Measurements from ENCODE around the gene RIMS4. TPM values are rescaled to one million over a fixed set of nuclear protein-coding genes. Genes with fewer than 3 reads are reported as not detected.
A peak's percentile ranks its signal among the peaks of the same experiment; 100 is the strongest.

RIMS4 gene
- total RNA-seq, 1 donor from 2014 or later = 3.7 TPM

DNA sequence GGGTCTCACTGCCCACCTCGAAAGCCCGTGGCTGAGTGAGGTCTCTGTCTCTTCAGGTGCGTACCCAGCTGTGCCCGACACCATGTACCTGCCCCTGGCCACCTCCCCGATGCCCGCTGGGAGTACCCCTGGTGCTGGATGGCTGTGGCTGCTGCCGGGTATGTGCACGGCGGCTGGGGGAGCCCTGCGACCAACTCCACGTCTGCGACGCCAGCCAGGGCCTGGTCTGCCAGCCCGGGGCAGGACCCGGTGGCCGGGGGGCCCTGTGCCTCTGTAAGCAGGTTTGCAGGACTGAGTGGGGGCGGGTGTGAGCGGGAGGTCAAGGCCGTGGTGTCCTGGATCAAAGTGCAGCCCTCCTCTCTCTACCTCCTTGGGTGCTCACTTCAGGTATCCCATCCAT lies 90.5 kb downstream of the RIMS4 start:
- no peak for DNase-seq

GRCh38 chr20:44717986-44718385 lies 92.4 kb downstream of the RIMS4 start:
- no peak for DNase-seq

DNA sequence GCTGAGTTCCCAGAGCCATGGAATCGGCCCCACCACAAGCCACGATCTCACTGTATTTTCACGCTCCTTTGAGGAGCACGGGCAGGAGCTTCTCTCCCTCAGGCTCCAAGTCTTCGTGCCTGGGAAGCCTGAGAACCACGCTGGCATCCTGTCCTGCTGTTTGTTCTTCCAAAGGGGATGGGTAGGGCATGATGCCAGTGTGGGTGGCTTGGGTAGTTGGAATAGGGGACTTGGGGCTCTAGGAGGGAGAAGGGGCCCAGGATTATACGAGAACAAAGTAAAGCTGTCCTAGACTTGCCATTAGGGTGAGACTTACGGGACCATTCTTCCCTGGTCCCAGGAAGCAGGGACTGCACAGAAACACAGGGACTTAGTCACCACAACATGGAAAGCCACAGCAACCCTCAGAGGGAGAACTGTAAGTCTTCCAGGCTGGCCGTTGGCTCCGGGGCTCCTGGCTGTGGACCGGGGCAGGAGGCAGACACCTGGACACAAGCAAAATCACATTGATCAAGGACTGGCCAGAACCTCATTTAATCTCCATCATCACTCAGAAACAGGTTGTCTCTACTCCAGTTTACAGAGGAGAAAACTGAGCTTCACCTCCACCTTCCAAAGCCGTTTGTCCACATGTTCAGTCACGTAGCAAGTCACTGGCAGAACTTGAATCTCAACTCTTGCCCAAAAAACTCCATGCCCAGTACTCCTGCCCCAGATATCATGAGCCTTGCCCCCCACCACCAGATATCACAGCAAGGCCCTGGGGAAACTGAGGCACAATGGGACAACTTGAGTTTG lies 93.8 kb downstream of the RIMS4 start:
- no peak for DNase-seq

- no peak for DNase-seq
Measured at GRCh38 chr20:44715499-44716308, 94.6 kb downstream of the RIMS4 start.

- peak; percentile 84 for DNase-seq
Measured at GRCh38 chr20:44714701-44715498, 95.4 kb downstream of the RIMS4 start, which contains the start of gene CCN5. CCN5 (plus strand) TSS chr20:44715369; CDS start chr20:44715391, 22 bp downstream.

GRCh38 chr20:44714102-44714700 lies 96.1 kb downstream of the RIMS4 start:
- DNase-seq = no peak

GRCh38 chr20:44711237-44711636 lies 99.1 kb downstream of the RIMS4 start:
- DNase-seq = no peak

- no peak for DNase-seq
Measured at GRCh38 chr20:44709797-44710196, 100.5 kb downstream of the RIMS4 start.

GRCh38 chr20:44709380-44709779 lies 101.0 kb downstream of the RIMS4 start:
- DNase-seq = no peak

- no peak for DNase-seq
Measured at GRCh38 chr20:44707018-44707579, 103.2 kb downstream of the RIMS4 start.

- DNase-seq = no peak
Measured at GRCh38 chr20:44706301-44707017, 103.9 kb downstream of the RIMS4 start.

- no peak for DNase-seq
Measured at GRCh38 chr20:44705364-44706094, 104.8 kb downstream of the RIMS4 start.

- no peak for DNase-seq
Measured at GRCh38 chr20:44704551-44704971, 105.8 kb downstream of the RIMS4 start.

DNA sequence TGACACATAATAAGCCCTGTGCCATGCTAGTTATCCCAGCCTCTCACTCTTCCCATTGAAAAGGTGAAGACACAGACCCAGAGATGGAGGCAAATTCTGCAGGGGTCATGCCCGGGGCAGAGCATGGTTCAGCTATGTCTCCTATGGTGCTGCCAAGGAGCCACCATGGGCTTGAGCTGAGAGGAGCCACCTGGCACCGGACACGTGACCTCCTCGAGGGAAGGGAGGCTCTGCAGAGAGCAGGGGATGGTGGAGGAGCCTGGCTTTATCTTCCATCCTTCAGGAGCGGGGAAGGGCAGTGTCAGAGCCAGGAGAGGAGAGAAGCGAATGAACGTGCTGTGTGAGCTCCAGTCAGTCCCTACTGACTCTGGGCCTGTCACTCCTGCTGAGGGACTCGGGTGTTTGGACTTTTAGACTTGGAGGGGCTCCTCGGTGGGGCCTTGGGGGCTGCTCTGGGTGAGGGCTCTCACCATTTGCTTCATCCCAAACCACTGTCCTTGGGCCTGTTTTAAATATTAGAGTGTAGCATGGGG lies 106.3 kb downstream of the RIMS4 start:
- DNase-seq = no peak

GRCh38 chr20:44703183-44703925 lies 107.0 kb downstream of the RIMS4 start:
- no peak for DNase-seq

DNA sequence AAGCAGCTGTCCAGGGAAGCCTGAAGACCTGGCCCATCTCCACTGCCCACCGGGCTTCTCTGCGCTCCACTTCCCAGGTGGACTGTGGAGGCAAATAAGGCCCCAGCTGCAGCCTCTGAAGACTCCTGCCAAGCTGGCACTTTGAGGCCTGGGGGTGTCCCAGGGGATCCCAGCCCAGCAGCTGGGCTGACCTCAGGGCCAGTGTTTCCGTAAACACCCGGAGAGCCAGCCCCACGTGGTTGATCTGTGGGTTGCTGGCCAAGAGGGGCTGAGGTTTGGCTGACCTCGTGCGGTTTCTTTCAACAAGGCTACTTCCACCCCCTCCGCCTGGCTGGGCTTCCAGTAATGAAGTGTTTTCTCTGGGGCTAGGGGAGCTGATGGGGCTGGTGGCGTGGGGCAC lies 107.6 kb downstream of the RIMS4 start:
- DNase-seq = peak; percentile 86

DNA sequence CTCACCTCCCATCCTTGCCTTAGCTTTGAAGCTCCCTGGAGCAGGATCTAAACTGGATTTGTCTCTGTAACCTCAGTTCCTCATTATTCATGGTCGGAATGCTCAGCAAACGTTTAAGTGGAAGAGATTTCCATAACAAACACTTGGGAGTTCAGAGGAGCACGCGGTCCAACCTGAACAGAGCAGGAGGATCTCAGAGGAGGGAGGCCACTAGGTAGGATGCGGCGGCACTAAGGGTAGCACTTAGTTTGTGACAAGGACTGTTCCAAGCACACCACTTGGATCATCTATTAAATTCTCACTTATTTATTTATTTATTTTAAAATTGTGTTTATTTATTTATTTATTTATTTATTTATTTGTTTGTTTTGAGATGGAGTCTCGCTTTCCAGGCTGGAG lies 108.5 kb downstream of the RIMS4 start:
- DNase-seq = no peak
